ENCODE measurements around the gene DOCK8. TPM values are rescaled to one million over a fixed set of nuclear protein-coding genes. Genes with fewer than 3 reads are reported as not detected.

The DOCK8 gene
- total RNA-seq, 8 experiments from 2014 or later, result 0.05 to 6.1 (median 0.18) TPM

GRCh38 chr9:512555-513272, 298.0 kb downstream of the DOCK8 start:
- no peak overlapping the region for H3K27ac ChIP-seq
- in situ Hi-C loops (cut with MboI; ENCODE audit: low pct_unique_long_range_greater_than_20kb in 2 of 9, low sequenced_read_pairs in 9 of 9, unreplicated experiment in 9 of 9), result no loop called here
- no peak for ATAC-seq (replicated peaks in 6 of 8)
- 0 to 96% (median 80%) methylated on average over 2 to 3 of the region's 3 CpGs for WGBS, 10 experiments
- H3K4me3 ChIP-seq, result no peak overlapping the region
- no peaks in the 10 kb centered on the region for H3K4me1 ChIP-seq (replicated peaks in 1 of 2)

Other genes with a start within 250 kb of the DOCK8 start
- gene WASHC1, start 185.4 kb upstream of the DOCK8 start, total RNA-seq, result 10 to 100 TPM in 4 of 8 experiments, 1 to 10 TPM in 4; 7.4 to 19.5 (median 10.2) TPM
- gene FOXD4, start 96.4 kb upstream of the DOCK8 start, total RNA-seq, result 1 to 10 TPM in 2 of 8 experiments, under 1 TPM in 5, not detected in 1; 0.09 to 2.3 (median 0.63) TPM
- gene ZNG1A, start 35.8 kb upstream of the DOCK8 start, total RNA-seq, result 10 to 100 TPM; 16.5 to 65.3 (median 32.2) TPM